GM23338 (cell line): ENCODE data around the gene TLCD5. TPM values are rescaled to one million over a fixed set of nuclear protein-coding genes. Genes with fewer than 3 reads are reported as not detected.

ENCODE experiments used
- ATAC-seq: fragments of 200-7000 bp; cut with Tn5 transposase; 3 replicates; pipeline ENCODE4 v1.9.1; 2020
- DNase-seq: peaks from one replicate; pipeline ENCODE4 v3.0.0-alpha.2; 2015; ENCODE audit warnings: low spot score
- H2AFZ ChIP-seq: fragments of 200-600 bp; sonication (generic); 2 replicates; pipeline ENCODE4 v1.8.0; 2016; ENCODE audit warnings: antibody characterized with exemption, mild to moderate bottlenecking, moderate library complexity
- H3F3A ChIP-seq: fragments of 200-600 bp; sonication (generic); replicated peaks from 2 replicates; pipeline ENCODE4 v1.8.0; 2017; ENCODE audit warnings: antibody characterized with exemption, mixed run types, low read depth
- H3K27ac ChIP-seq: fragments of 200-600 bp; sonication (generic); 2 replicates; pipeline ENCODE4 v1.6.1; 2016; ENCODE audit warnings: low read depth
- H3K27me3 ChIP-seq: fragments of 200-600 bp; sonication (generic); 2 replicates; pipeline ENCODE4 v1.8.0; 2016; ENCODE audit warnings: mild to moderate bottlenecking, mixed run types, moderate library complexity; ENCODE audit not compliant: insufficient read depth
- H3K36me3 ChIP-seq: fragments of 200-600 bp; sonication (generic); 2 replicates; pipeline ENCODE4 v1.8.0; 2016; ENCODE audit warnings: mild to moderate bottlenecking; ENCODE audit not compliant: insufficient read depth
- H3K4me1 ChIP-seq: fragments of 200-600 bp; sonication (generic); 2 replicates; pipeline ENCODE4 v1.8.0; 2016; ENCODE audit warnings: mild to moderate bottlenecking, moderate library complexity; ENCODE audit not compliant: insufficient read depth
- H3K4me2 ChIP-seq: fragments of 200-600 bp; sonication (generic); 2 replicates; pipeline ENCODE4 v1.7.1; 2017; ENCODE audit warnings: mixed run types
- H3K4me3 ChIP-seq: fragments of 200-600 bp; sonication (generic); 2 replicates; pipeline ENCODE4 v1.6.1; 2016; ENCODE audit warnings: mixed run types
- H3K79me2 ChIP-seq: fragments of 200-600 bp; sonication (generic); replicated peaks from 2 replicates; pipeline ENCODE4 v1.8.0; 2017; ENCODE audit warnings: mild to moderate bottlenecking; ENCODE audit not compliant: insufficient read depth
- H3K9me2 ChIP-seq: fragments of 200-600 bp; sonication (generic); 2 replicates; pipeline ENCODE4 v1.8.0; 2017; ENCODE audit not compliant: insufficient read depth
- H4K20me1 ChIP-seq: fragments of 200-600 bp; sonication (generic); replicated peaks from 2 replicates; pipeline ENCODE4 v1.8.0; 2017; ENCODE audit warnings: mild to moderate bottlenecking; ENCODE audit not compliant: insufficient read depth
- H3K27ac Mint-ChIP-seq: 2 replicates; pipeline ENCODE4 v1.8.0; 2020; ENCODE audit warnings: inconsistent platforms, mild to moderate bottlenecking, moderate library complexity, mixed read lengths
- H3K27me3 Mint-ChIP-seq: 3 replicates; pipeline ENCODE4 v1.8.0; 2022; ENCODE audit warnings: low read depth, mild to moderate bottlenecking, moderate library complexity, mixed read lengths, inconsistent platforms; ENCODE audit not compliant: insufficient read depth, poor library complexity
- H3K36me3 Mint-ChIP-seq: 3 replicates; pipeline ENCODE4 v1.8.0; 2021; ENCODE audit warnings: low read depth, mild to moderate bottlenecking, inconsistent platforms, moderate library complexity, mixed read lengths
- H3K4me1 Mint-ChIP-seq: 3 replicates; pipeline ENCODE4 v1.8.0; 2020; ENCODE audit warnings: mild to moderate bottlenecking, inconsistent platforms, mixed read lengths
- H3K4me3 Mint-ChIP-seq: 3 replicates; pipeline ENCODE4 v1.8.0; 2021; ENCODE audit warnings: moderate library complexity, mild to moderate bottlenecking, inconsistent platforms, mixed read lengths
- H3K9me3 Mint-ChIP-seq: 3 replicates; pipeline ENCODE4 v1.8.0; 2020; ENCODE audit warnings: moderate library complexity, mild to moderate bottlenecking, inconsistent platforms, mixed read lengths
- CREB1 ChIP-seq: fragments of 250-450 bp; sonication (Bioruptor Pico); IDR thresholded peaks from 2 replicates; pipeline ENCODE4 v1.5.0; 2020; ENCODE audit warnings: low read depth, mild to moderate bottlenecking, moderate library complexity
- EZH2 ChIP-seq: fragments of 200-600 bp; sonication (generic); IDR thresholded peaks from one replicate; pipeline ENCODE4 v1.8.0; 2017; ENCODE audit warnings: antibody characterized with exemption, mild to moderate bottlenecking, low read depth; ENCODE audit not compliant: unreplicated experiment
- EZH2phosphoT487 ChIP-seq: fragments of 200-600 bp; sonication (generic); IDR thresholded peaks from one replicate; pipeline ENCODE4 v1.8.1; 2018; ENCODE audit warnings: antibody characterized with exemption; ENCODE audit not compliant: unreplicated experiment
- JUNB ChIP-seq: IDR thresholded peaks from one replicate; pipeline ENCODE4 v1.6.1; 2016; ENCODE audit warnings: antibody characterized with exemption; ENCODE audit not compliant: unreplicated experiment
- POLR2AphosphoS5 ChIP-seq: IDR thresholded peaks from 2 replicates; pipeline ENCODE4 v1.6.1; 2016; ENCODE audit warnings: antibody characterized with exemption, low read depth
- STAT1 ChIP-seq: IDR thresholded peaks from one replicate; pipeline ENCODE4 v1.6.1; 2016; ENCODE audit warnings: antibody characterized with exemption; ENCODE audit not compliant: unreplicated experiment
- ZNF331 ChIP-seq: fragments of 250-450 bp; sonication (Bioruptor Pico); IDR thresholded peaks from 2 replicates; pipeline ENCODE4 v1.5.0; 2020; ENCODE audit warnings: low read depth, mild to moderate bottlenecking, moderate library complexity
- ZNF462 ChIP-seq: fragments of 250-450 bp; sonication (Bioruptor Pico); IDR thresholded peaks from 2 replicates; pipeline ENCODE4 v1.5.0; 2020; ENCODE audit warnings: mild to moderate bottlenecking, moderate library complexity
- polyA plus RNA-seq: library from polyadenylated mRNA; unstranded; fragments of >200 nt; fragmentation: Nextera tagmentation; extraction: Ambion mirVana; gene quantifications from 2 replicates; pipeline ENCODE4 v1.2.1, GENCODE V29; 2016
- total RNA-seq: library from RNA; depleted of rRNA; stranded (reverse); fragments of >200 nt; shearing (Covaris generic); gene quantifications from 2 replicates; pipeline ENCODE4 v1.2.3, GENCODE V29; 2014

The TLCD5 gene
- total and polyA plus RNA-seq, 2 experiments from 2014 or later: 5.2 to 10.0 TPM

- TF ChIP-seq ZNF462 (no peak), JUNB (no peak), STAT1 (no peak)
Observed at GRCh38 chr11:120344302-120345004, 19.4 kb downstream of the TLCD5 start (continued).

DNA sequence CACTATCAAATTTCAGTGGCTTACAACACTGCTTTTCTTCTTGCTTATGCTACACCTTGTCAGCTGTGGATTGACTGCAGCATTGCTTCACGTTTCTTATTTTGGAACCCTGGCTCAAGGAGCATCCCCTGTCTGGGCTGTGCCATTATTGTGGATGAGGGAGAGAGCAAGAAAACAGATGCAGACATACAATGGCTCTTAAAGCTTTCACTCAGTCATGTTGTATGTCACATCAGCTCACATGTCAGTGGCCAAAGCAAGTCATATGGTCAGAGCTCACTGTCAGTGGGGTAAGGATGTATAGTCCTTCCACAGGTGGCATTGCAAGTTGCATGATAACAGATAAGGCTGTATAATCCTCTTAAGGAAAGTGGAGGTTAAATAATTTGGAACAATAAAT lies 21.1 kb downstream of the TLCD5 start:
- Mint-ChIP-seq H3K4me1 (peaks cover 22% of the 10 kb centered on the region), H3K27ac (no peak overlapping the region), H3K36me3 (no peaks in the 10 kb centered on the region), H3K27me3 (peaks cover 2% of the 10 kb centered on the region), H3K4me3 (no peak overlapping the region), H3K9me3 (no peaks in the 10 kb centered on the region)
- H3K79me2 ChIP-seq: peaks cover 96% of the 10 kb centered on the region
- no peak overlapping the region for H3K27ac ChIP-seq
- no peaks in the 10 kb centered on the region for H3K9me2 ChIP-seq
- H3K4me1 ChIP-seq: peaks cover 12% of the 10 kb centered on the region; the same call in 1 of the 2 replicates
- no peak for ATAC-seq
- 0 out of 2 replicates have a peak, but pooled peaks cover 8% of the 10 kb centered on the region for H4K20me1 ChIP-seq
- no peak overlapping the region for H3K4me2 ChIP-seq
- DNase-seq: no peak
- no peaks in the 10 kb centered on the region for H3K36me3 ChIP-seq
- H3K27me3 ChIP-seq: no peaks in the 10 kb centered on the region
- H3F3A ChIP-seq: no peaks in the 10 kb centered on the region
- H2AFZ ChIP-seq: no peak overlapping the region
- H3K4me3 ChIP-seq: no peak overlapping the region
- TF ChIP-seq ZNF331 (CRISPR knock-in tag) (no peak), ZNF462 (no peak), EZH2phosphoT487 (no peak), JUNB (no peak), CREB1 (CRISPR knock-in tag) (no peak), EZH2 (no peak), POLR2AphosphoS5 (no peak)
